IPS DF 19.7 (cell line): Measurements from ENCODE around the gene MBTPS1.
"Not testable (repeated sequence)": the region's sequence is repeated elsewhere in the genome, so short reads cannot be mapped to it uniquely, and the experiment has no call there.

Experiments
- DNase-seq: peaks from one replicate; pipeline ENCODE4 v3.0.0-alpha.2; 2013; ENCODE audit warnings: low read depth, low spot score

Gene MBTPS1

DNA sequence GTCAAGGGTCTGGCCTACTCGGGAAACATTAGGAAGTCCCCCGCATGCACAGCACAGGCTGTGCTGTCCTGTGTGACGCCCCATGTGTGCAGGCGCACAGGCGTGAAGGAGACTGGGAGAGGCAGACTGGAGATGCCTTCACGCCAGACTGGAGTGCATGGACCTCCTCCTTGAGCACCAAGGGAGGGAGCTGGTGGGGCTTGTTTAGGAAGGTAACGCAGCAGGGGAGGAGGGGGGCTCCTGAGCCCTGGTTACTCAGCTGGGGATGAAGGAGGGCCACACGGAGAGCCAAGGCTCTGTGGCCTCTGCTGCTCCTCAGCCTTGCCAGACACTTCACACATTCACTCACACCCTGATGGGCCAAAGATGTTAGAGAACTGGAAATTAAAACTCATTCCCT, 20.5 kb upstream of the MBTPS1 start:
- DNase-seq: no peak

DNA sequence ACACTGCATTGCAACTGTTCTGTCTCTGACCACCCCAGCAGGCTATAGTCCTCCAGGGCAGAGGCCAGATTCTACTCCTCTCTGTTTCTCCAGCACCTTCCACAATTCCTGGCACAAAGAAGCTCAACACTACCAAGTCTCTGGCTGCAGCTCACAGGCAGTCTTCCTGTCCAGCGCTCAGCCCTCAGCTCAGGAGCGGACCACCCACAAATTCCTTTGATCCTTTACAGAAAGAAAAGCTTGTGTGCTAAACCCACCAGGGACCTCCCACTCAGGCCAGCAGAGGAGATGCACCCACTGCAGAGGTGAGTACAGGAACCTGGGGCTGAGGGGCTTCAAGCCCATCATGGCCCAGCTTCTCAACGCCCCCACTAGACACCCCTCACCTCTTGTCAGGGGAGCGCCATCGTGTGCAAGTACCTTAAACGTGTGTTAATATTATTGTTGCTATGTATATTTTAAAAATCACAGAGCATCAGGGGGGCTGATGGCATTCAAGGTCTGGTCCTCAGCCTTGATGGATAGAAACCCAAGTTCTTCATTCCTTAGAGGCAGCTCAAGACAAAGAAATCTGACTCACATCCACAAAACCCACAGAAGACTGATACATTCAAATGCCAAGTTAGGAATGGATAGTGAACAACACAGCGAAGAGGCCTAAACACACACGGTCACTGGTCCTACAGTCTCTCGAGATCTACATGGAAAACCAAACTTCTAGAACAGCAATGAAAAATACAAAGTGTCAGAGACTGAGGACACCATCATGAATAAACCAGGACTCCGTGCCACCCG, 19.8 kb upstream of the MBTPS1 start:
- DNase-seq: no peak

DNA sequence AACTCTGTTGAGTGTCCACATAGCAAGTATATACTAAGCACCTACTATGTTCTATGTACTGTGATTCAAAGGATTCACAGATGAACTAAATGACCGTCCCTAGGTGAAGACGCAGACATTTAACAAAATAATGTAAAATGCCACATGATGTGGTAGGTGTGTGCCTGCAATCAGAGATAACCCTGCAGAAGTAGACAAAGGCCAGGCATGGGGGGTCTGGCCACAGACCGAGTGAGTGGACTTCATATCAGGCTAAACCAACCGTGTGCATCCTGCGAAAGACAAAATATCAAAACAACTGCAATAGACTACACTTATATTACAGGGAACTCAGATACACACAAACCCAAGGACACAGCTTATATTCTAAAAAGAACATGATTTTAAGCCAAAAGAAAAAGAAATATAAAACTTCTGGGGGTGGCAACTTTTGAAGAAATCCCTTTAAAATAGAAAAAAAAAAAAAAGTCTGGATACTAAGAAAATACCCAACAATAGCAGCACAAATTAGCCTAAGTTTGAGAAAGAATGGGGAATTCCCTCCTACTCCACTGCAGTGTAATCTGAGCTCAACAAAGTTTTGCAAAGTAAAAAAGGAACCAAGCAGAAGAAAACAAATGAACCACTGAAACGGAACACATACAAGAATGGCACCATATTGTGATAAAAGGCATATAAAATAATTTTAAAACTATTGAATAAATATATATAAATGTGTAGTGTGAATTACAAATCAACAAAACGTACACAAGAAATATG, 16.0 kb upstream of the MBTPS1 start:
- DNase-seq: no peak

DNA sequence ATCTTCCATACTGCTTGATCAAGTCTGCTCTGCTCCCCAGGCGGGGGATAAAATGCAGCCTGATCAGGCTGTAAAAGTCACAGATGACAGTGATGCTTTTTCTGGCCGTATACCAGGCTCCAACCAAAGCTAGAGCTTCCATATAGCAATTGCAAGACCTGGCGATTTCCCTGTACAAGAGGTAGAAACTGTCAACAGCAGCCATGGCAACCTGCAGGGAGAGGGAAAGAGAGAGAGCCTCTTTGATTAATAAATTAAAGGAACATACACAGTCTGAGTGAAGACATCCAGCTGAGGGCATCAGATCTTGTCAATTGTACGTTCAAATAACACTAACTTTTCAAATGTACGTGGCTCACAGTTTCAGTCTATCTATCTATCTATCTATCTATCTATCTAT, 14.4 kb upstream of the MBTPS1 start:
- no peak for DNase-seq

DNA sequence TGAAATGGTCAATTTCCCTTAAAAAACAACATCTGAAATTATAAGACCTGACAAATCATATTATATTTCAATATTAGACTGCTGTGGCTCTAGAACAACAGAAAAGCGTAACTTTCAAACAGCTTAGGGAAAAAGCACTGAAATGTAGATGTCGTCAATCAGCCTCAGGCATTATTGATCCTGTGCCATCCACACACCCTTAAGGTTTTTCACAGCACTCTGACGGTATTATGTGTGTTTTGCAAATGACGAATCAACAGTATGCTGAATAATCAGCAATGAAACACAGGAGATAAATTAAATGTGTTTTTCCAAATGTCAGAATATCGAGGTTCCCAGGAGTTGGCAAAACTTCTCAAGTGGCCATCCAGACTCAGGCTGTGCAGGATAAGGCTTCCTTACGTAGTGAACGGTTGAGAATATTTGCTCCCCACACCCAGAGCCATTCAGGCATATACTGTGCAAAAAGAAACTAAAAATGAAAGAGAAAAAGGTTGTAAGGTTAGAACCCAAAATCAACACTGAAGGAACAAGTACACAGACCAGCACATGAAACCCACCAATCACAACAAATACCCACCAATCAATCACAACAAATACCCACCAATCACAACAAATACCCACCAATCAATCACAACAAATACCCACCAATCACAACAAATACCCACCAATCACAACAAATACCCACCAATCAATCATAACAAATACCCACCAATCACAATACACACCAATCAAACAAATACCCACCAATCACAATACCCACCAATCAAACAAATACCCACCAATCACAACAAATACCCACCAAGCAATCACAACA, 7.7 kb upstream of the MBTPS1 start:
- DNase-seq: no peak

DNA sequence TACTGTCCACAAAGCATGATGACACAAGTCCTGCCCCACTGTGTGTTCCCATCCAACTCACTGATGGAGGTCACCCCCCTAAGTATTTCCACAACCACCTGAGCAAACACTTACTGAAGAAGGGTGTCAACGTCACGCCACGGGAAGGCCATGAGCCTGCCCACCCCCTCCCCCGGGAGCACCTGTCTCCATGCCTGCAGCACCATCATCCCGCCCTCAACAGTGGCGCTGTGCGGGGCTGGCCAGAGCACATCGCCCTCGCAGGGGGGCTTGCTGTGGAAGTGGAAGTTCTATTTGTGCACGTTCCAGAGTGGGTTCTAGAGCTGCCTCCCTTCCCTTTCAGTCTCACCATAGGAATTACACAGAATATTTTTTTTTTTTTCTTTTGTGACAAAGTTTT, 4.3 kb upstream of the MBTPS1 start:
- DNase-seq: no peak

DNA sequence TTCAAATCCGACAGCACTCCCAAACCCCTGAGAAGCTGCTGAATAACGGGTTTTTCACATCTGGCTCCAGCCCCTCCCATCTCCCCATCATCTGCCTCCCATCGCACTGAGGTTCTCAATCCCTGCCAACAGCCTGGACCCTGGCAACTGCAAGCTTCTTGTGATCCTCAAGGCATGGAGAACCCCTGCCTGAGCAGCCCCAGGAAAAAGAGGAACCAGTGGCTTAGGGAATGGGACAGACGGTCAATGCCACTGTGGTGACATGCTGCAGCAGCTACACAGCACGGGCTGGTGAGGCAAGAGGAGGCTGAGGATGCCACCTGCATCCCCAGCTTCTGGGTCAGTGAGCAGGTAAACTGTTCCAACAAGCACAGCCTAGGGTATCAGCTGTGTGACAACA, 3.3 kb upstream of the MBTPS1 start:
- DNase-seq: no peak

DNA sequence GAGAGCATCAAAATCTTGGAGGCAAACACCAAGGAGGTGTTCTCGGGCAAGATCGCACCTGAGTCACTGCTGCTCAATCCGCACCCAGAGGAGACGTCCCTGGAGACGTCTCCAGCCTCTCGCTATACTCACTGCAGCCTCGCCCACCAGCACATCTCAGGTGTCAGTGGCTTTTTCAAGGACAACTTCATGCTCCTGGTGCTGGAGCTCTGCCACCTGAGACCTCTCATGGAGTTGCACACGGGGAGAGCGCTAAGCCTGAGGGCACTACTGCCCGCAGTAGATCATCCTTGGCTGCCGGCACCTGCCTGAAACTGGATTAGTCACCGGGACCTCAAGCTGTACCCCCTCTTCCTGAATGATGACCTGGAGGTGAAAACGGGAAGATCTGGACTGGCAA, 2.6 kb upstream of the MBTPS1 start:
- DNase-seq: no peak

DNA sequence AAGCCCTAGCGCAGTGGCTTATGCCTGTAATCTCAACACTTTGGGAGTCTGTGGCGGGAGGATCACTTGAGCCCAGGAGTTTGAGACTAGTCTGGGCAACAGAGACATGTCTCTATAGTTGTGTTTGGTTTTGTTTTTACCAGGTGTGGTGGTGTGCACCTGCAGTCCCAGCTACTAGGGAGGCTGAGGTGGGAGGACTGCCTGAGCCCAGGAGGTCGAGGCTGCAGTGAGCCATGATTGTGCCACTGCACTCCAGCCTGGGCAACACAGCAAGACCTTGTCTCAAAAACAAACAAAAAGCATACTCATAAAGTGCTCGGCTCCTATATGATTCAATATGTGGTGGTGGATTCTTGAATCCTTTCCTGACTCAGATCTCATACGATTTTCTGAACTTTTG, 1.6 kb upstream of the MBTPS1 start:
- not testable (repeated sequence) for DNase-seq

DNA sequence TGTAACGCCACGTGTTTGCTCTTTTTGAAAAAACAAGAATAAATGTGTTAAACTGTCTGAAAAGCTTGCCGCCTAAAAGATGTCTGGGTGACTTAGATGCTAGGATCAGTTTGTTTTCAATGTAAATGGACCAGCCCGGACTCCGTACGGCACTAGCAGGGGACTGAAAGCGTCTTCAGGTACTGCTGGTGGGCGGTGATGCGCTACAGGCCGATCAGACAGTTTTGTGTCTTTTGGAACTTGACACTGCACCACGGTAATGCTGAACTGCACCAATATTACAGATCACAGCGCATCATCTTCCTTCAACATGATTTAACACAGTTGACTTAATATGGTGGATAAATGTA, 727 bp upstream of the MBTPS1 start:
- no peak for DNase-seq

DNA sequence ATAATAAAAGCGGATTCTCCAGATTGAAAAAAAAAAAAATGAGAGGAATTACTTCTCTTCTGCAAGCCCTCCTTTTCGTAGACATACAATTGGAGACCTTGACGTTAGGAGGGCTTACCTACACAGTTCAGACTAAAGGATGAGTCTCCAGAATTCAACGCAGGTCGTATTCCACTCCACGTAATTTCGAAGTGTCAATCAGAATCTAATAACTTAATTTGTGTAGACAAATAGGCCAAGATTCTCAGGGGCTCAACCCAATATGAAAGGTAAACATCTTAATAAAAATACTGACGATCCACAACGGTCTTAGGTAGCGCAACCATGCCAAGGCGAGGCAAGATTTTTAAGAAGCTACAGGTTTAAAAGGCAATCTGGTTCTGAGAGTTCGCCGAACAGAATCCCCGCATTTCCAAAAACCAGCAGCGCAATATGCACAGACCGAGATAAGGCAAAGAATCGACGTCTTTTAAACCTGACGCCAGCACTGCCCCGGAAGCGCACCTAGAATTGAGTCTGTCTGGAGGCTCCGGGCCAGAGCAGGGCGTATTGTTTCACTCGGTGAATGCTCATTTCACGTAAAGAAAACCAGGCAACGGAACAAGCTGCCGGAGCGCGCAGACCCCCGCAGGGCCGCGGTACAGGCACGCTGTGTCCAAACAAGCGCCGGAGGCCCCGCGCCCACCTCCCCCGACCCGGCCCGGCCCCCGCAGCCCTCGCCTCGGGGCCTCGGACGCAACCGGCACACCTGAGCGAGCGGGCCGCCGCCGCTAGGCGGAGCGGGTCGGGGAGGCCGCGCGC, 623 bp downstream of the MBTPS1 start:
- DNase-seq: no peak

DNA sequence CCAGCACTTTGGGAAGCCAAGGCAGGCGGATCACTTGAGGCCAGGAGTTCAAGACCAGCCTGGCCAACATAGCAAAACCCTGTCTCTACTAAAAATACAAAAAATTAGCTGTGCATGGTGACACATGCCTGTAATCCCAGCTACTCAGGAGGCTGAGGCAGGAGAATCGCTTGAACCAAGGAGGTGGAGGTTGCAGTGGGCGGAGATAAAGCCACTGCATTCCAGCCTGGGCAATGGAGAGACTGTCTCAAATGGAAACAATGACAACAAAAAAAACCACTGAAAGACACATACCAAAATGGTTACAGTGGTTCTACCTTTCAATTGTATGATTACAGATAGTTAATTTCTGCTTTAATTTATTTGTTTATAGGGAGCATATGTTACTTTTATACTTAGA, 4.8 kb downstream of the MBTPS1 start:
- not testable (repeated sequence) for DNase-seq

DNA sequence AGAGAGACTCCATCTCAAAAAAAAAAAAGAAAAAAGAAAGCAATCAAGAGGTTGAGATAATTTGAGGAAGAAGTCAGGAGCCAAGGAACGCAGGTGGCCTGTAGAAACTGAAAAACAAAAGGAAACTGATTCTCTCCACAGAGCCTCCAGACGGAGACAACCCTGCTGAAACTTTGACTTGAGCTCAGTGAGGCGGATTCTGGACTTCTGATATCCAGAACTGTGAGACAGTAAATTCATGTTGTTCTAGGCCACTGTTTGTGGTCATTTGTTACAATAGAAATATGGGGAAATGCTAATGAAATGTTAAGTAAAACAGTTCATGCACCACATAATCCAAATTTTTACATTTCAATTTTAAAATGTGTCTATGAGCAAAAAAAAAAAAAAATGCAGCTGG, 5.2 kb downstream of the MBTPS1 start:
- DNase-seq: no peak

DNA sequence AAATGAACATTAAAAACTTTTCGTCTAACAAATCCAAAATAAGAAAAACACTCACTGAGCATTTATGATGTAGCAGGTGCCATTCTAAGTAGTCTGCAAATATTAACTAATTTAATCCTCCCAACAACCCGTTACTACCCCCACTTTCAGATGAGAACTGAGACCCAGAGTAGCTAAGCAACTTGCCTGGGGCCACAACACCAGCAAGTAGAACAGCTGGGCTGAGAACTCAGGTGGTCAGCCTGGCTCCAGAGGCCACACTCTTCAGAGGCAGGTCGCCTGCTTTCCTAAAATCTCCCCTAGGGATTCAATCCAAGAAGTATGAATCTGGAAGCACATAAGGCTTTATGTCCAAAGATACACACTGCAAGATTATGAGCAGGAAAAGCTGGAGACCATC, 6.2 kb downstream of the MBTPS1 start:
- DNase-seq: no peak

DNA sequence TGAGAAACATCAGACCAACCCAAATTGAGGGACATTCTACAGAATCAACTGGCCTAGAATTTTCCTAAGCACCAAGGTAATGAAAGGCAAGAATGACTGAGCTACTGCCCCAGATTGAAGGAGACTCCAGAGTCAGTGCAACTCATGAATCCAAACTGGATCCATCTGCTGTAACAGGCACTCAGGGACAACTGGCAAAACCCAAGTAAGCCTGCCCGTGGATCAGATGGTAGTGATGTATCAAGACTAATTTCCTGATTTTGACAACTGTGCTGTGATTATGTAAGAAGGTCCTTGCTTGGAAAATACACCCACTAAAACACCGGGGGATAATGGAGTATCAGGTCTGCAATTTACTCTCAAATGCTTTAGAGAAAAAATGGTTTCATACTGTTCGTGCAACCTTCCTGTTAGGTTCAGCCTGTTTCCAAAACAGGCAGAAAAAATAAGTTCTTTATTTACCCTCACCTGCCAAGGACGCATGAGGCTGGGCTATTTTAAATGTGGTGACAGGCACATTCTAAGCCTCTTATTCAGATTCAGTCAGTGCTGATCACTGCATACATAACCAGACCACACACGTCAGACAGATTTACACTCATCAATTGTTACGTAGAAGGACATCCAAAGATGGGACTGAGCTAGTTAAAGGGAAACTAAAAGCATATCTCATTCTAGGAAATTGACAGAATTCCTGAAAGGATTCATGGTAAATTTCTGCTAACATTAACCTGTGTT, 7.0 kb downstream of the MBTPS1 start:
- DNase-seq: no peak

DNA sequence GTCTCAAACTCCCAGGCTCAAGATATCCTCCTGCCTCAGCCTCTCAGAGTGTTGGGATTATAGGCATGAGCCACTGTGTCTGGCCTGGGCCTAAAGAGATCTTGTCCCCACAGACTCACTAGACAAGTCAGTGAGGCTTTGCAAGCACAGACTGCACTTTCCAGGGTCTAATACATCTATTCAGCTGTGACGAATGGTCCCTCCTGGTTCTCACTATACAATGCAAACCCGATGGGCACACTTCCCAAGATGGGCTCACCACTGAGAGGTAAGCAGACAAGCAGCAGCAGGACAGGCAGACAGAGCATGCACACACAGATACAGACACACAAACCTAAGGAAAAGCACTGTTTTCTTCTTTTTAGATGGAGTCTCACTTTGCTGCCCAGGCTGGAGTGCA, 8.8 kb downstream of the MBTPS1 start:
- DNase-seq: no peak

DNA sequence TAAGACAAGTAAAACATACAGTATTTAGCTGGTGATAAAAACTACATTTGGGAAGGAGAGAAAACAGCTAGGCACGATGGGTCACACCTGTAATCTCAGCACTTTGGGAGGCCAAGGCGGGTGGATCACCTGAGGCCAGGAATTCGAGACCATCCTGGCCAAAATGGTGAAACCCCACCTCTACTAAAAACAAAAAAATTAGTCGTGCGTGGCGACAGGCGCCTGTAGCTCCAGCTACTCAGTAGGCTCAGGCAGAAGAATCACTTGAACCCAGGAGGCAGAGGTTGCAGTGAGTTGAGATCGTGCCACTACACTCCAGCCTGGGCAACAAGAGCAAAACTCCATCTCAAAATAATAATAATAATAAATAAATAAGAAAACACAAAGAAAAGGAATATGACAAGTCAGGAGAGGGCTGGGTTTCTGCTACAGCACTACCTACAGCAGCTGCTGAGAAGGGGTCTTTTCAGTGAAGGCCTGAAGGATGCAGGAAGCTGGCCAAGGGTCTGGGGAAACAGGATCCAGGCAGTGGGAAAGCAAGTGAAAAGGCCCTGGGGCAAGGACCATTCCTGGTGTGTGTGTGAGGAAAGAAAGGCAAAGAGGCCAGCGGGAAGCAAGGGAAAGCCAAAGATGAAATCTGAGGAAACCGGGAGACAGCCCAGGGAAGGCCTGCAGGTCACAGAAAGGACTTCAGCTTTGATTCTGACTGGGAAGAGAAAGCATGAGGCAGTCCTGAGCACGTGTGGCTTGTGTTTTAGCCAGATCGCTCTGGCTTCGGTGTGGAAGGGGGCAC, 10.6 kb downstream of the MBTPS1 start:
- no peak for DNase-seq

DNA sequence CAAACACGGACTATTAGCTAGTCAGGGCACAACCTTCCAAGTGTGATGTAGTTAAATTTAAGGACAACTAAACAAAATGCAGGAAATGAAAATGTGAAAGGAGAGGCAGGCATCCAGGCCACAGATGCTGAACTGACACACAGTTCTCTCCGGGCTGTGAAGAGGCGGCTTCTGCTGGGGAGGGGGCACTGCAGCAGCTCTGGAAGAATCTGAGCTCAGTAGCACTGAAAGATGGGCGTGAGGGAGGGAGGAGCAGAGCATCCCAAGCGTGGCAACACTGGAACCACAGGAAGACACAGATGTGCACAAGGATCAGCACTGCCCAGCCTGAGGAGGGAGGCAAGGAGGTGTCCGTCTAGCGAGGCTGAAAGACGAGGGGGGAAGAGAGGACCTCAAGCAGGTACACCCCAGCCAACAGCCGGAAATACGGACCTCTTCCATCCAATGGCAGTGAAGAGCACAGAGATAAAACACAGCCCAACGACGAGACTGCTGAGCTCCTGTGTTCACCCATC, 11.4 kb downstream of the MBTPS1 start:
- DNase-seq: no peak

DNA sequence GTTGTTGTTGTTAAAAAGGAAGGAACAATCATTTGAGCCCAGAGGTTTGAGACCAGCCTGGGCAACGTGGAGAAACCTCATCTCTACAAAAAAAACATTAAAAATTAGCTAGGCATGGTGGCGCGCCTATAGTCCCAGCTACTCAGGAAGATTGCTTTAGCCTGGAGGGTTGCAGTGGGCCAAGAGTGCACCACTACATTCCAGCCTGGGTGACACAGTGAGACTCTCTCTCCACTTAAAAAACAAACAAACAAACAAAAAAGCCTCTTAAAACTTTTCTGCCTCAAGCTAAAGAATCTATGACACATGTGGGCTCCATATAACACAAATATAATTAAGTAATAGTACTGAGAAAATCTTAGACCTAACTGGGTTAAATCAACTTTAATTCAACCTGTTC, 12.5 kb downstream of the MBTPS1 start:
- no peak for DNase-seq

DNA sequence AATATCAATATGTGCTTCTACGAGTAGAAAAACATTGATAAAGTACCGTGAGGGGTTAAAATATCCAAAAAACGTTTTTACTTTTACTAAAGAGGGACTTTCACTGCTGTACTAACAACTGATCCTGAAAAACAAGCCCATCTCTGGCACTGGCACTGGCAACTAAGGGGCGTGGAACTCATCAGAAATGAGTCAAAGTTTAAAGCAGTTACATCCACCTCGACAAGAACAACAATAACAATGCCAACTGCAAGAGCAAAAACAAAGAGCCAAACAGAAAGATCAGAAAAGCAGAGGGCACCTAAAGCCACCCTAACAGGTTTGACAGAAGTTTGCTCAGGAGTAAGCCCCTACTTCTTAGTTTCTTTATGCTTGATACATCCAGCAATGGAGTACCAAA, 13.1 kb downstream of the MBTPS1 start:
- DNase-seq: no peak
